ENCODE results near the gene TIPRL.

Gene TIPRL

GRCh38 chr1:168246506-168246905, 67.7 kb downstream of the TIPRL start:
- peak in 2 of 58 donors; percentile 9 to 54 for DNase-seq

Data from anterior cingulate cortex (tissue), 58 donors.